DOHH2 (cell line): ENCODE data around the gene PHAF1.

Experiments used
- H3F3A ChIP-seq: fragments of 200-600 bp; sonication (generic), shearing (Covaris generic); 2 replicates; pipeline ENCODE4 v1.6.0; 2016; ENCODE audit warnings: antibody characterized with exemption, mild to moderate bottlenecking; ENCODE audit not compliant: control insufficient read depth, insufficient read depth
- H3K27ac ChIP-seq: fragments of 200-600 bp; sonication (generic); 2 replicates; pipeline ENCODE4 v1.5.1; 2014; ENCODE audit warnings: low read depth, mild to moderate bottlenecking, low read length, moderate library complexity
- H3K27me3 ChIP-seq: fragments of 200-600 bp; sonication (generic); 2 replicates; pipeline ENCODE4 v1.6.1; 2014; ENCODE audit warnings: mild to moderate bottlenecking, low read length, mixed read lengths; ENCODE audit not compliant: control insufficient read depth
- H3K36me3 ChIP-seq: fragments of 200-600 bp; sonication (generic); 2 replicates; pipeline ENCODE4 v1.6.1; 2014; ENCODE audit warnings: mild to moderate bottlenecking, low read length, moderate library complexity, mixed read lengths; ENCODE audit not compliant: control insufficient read depth
- H3K4me1 ChIP-seq: fragments of 200-600 bp; sonication (generic); 2 replicates; pipeline ENCODE4 v1.6.1; 2014; ENCODE audit warnings: mild to moderate bottlenecking, low read length, mixed read lengths; ENCODE audit not compliant: control insufficient read depth
- H3K4me2 ChIP-seq: fragments of 200-600 bp; sonication (generic); 2 replicates; pipeline ENCODE4 v1.6.0; 2014; ENCODE audit warnings: mild to moderate bottlenecking, low read length, moderate library complexity
- H3K4me3 ChIP-seq: fragments of 200-600 bp; sonication (generic); 2 replicates; pipeline ENCODE4 v1.5.1; 2014; ENCODE audit warnings: mild to moderate bottlenecking, low read length, mixed read lengths
- H3K79me2 ChIP-seq: fragments of 200-600 bp; sonication (generic); 2 replicates; pipeline ENCODE4 v1.6.1; 2014; ENCODE audit warnings: mild to moderate bottlenecking, low read length, mixed read lengths; ENCODE audit not compliant: control insufficient read depth
- H3K9me2 ChIP-seq: fragments of 200-600 bp; sonication (generic); replicated peaks from 2 replicates; pipeline ENCODE4 v1.6.1; 2014; ENCODE audit warnings: mild to moderate bottlenecking, low read length, mixed read lengths; ENCODE audit not compliant: control insufficient read depth
- H3K9me3 ChIP-seq: fragments of 200-600 bp; sonication (generic); 2 replicates; pipeline ENCODE4 v1.6.1; 2014; ENCODE audit warnings: antibody characterized with exemption, low read length, mixed read lengths; ENCODE audit not compliant: control insufficient read depth, insufficient read depth
- H4K20me1 ChIP-seq: fragments of 200-600 bp; sonication (generic); 2 replicates; pipeline ENCODE4 v1.6.0; 2014; ENCODE audit warnings: low read depth, mild to moderate bottlenecking, antibody characterized with exemption, low read length, moderate library complexity; ENCODE audit not compliant: control insufficient read depth, insufficient read depth
- CTCF ChIP-seq: fragments of 200-600 bp; sonication (generic); IDR thresholded peaks from one replicate; pipeline ENCODE4 v1.5.1; 2014; ENCODE audit warnings: antibody characterized with exemption, mild to moderate bottlenecking, low read depth, low read length; ENCODE audit not compliant: poor library complexity, severe bottlenecking
- EZH2phosphoT487 ChIP-seq: fragments of 200-600 bp; sonication (generic); IDR thresholded peaks from 2 replicates; pipeline ENCODE4 v1.6.1; 2017; ENCODE audit warnings: borderline replicate concordance, mild to moderate bottlenecking, antibody characterized with exemption, low read length, moderate library complexity, mixed read lengths

PHAF1 gene

GRCh38 chr16:67183627-67184452 is 74.1 kb downstream of the PHAF1 start, which contains the start of gene MATCAP1:
TSS of gene MATCAP1 (minus strand) at chr16:67183963. CDS start at chr16:67180610, 3,353 bp downstream.
- peak within 1 kb of the TSS; percentile 98 for H3K4me2 ChIP-seq
- TF ChIP-seq CTCF (peak; percentile 10), EZH2phosphoT487 (no peak)
- peaks cover 30% of the 10 kb centered on the region for H3K4me1 ChIP-seq
- H3K27me3 ChIP-seq, result peaks cover 24% of the 10 kb centered on the region
- H3K36me3 ChIP-seq, result no peaks in the 10 kb centered on the region
- peak within 1 kb of the TSS; percentile 55 for H3K27ac ChIP-seq
- 0 out of 2 replicates have a peak, but pooled peaks cover 8% of the 10 kb centered on the region for H3K79me2 ChIP-seq
- no peaks in the 10 kb centered on the region for H3K9me3 ChIP-seq
- H3K9me2 ChIP-seq, result no peaks in the 10 kb centered on the region
- H3K4me3 ChIP-seq, result peak within 1 kb of the TSS; percentile 88
- no peaks in the 10 kb centered on the region for H3F3A ChIP-seq
- H4K20me1 ChIP-seq, result peaks cover 5% of the 10 kb centered on the region; the same call in 1 of the 2 replicates

DNA sequence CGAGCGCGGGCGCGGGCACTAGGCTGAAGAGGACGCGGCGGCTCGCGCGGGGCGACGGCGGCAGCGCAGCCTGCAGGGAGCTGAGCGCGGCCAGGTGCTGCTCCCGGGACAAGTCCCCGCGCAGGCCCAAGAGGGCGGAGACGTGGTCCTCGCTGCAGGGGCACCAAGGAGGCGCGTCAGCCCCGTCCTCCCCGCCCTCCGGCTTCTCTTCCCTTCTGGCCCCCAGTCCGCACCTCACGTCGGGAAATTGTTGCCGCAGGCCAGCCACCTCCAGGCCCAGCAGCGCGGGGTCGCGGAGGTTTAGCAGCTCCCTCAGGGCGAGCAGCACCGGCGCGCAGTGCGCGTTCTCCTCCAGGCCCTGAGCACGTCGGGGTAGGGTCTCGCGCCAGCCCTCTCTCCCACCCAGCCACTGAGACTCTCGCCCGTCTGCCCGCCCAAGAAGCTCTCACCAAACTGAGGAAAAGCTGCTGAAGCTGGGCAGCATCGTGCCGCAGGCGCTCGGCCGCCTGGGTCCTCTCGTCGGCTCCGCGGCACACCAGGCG is 74.8 kb downstream of the PHAF1 start:
- H3K36me3 ChIP-seq, result no peaks in the 10 kb centered on the region
- peaks cover 3% of the 10 kb centered on the region; the same call in 1 of the 2 replicates for H4K20me1 ChIP-seq
- H3K27ac ChIP-seq, result no peak overlapping the region
- TF ChIP-seq EZH2phosphoT487 (no peak), CTCF (no peak)
- peak overlapping the region; percentile 88 for H3K4me3 ChIP-seq
- H3F3A ChIP-seq, result no peaks in the 10 kb centered on the region
- H3K9me2 ChIP-seq, result no peaks in the 10 kb centered on the region
- H3K79me2 ChIP-seq, result 0 out of 2 replicates have a peak, but pooled peaks cover 8% of the 10 kb centered on the region
- no peaks in the 10 kb centered on the region for H3K9me3 ChIP-seq
- peaks cover 24% of the 10 kb centered on the region for H3K27me3 ChIP-seq
- H3K4me2 ChIP-seq, result peak overlapping the region; percentile 98
- H3K4me1 ChIP-seq, result peaks cover 29% of the 10 kb centered on the region

GRCh38 chr16:67184995-67185650 is 75.4 kb downstream of the PHAF1 start:
- Histone ChIP-seq H3K27me3 (peaks cover 24% of the 10 kb centered on the region), H3K4me1 (peaks cover 29% of the 10 kb centered on the region), H3K27ac (no peak overlapping the region), H3F3A (no peaks in the 10 kb centered on the region), H3K79me2 (0 out of 2 replicates have a peak, but pooled peaks cover 8% of the 10 kb centered on the region), H3K4me3 (peak overlapping the region; percentile 88; the same call in 1 of the 2 replicates), H3K9me2 (no peaks in the 10 kb centered on the region), H3K9me3 (no peaks in the 10 kb centered on the region), H3K36me3 (no peaks in the 10 kb centered on the region), H4K20me1 (peaks cover 3% of the 10 kb centered on the region; the same call in 1 of the 2 replicates), H3K4me2 (peak overlapping the region; percentile 98)
- TF ChIP-seq EZH2phosphoT487, result no peak
- TF ChIP-seq CTCF, result peak; percentile 85
